Lower leg skin (tissue), 3 donors: ENCODE results near the gene RTF2.

Experiments used
- CTCF ChIP-seq, 3 donors: fragments of 450-650 bp; IDR thresholded peaks; one replicate each; pipeline ENCODE4 v1.5.1; 2016; ENCODE audit warnings: antibody characterized with exemption in 3 of 3, mild to moderate bottlenecking in 3 of 3, moderate library complexity in 2 of 3
- POLR2A ChIP-seq, 2 donors: fragments of 450-650 bp; IDR thresholded peaks; one replicate each; pipeline ENCODE4 v1.6.1; 2016 to 2017; ENCODE audit warnings: antibody characterized with exemption in 2 of 2, mild to moderate bottlenecking in 1 of 2, moderate library complexity in 1 of 2

- TF ChIP-seq POLR2A (IDR thresholded peaks at IDR 0.05), result no peak
- no peak for TF ChIP-seq CTCF (IDR thresholded peaks at IDR 0.05)
Observed at GRCh38 chr20:56438284-56438683, 30.1 kb upstream of the RTF2 start.
